Measurements from ENCODE around the gene GBP1. TPM values are rescaled to one million over a fixed set of nuclear protein-coding genes. Genes with fewer than 3 reads are reported as not detected.

The GBP1 gene
- total RNA-seq, 2 experiments from 2014 or later, result not detected

- intact Hi-C loops (cut with micrococcal nuclease; ENCODE audit: unreplicated experiment), result no loop called here
- H3K27ac ChIP-seq (ENCODE audit: low read depth, low read length, poor library complexity, severe bottlenecking), result no peak overlapping the region
- H3K4me1 ChIP-seq (ENCODE audit: insufficient read depth, low read length, poor library complexity, severe bottlenecking), result no peaks in the 10 kb centered on the region
- H3K36me3 ChIP-seq (ENCODE audit: insufficient read depth, low read length), result no peaks in the 10 kb centered on the region
- BruUV-seq (replicated peaks), result no TSS peak
- no peak overlapping the region for H3K4me2 ChIP-seq (ENCODE audit: low read length)
- CTCF ChIA-PET (ENCODE audit: unreplicated experiment), result no interaction called here
- no peak overlapping the region for H2AFZ ChIP-seq (ENCODE audit: low read length)
- H3K9me2 ChIP-seq (ENCODE audit: insufficient read depth, low read length), result no peaks in the 10 kb centered on the region
- POLR2A ChIA-PET, result interaction anchor here (0.9 kb wide), 1 partner anchor 57 kb away, joined by 3 read pairs; no protein-coding TSS in a partner anchor
- no peaks in the 10 kb centered on the region for H4K20me1 ChIP-seq (ENCODE audit: insufficient read depth, low read length)
- DNase-seq (ENCODE audit: low spot score), result no peak
- H3K4me3 ChIP-seq (ENCODE audit: low read depth, low read length, poor library complexity, severe bottlenecking), result no peak overlapping the region
- H3K9me3 ChIP-seq (ENCODE audit: low read length), result 0 out of 2 replicates have a peak, but pooled peaks cover 8% of the 10 kb centered on the region
- no peak for TF ChIP-seq EZH2phosphoT487 (IDR thresholded peaks at IDR 0.05; ENCODE audit: borderline replicate concordance, low read depth, low read length)
- TF ChIP-seq CTCF (conservative IDR thresholded peaks at IDR 0.05; ENCODE audit: low read length), result no peak
- H3K79me2 ChIP-seq (ENCODE audit: insufficient read depth, low read depth, low read length), result no peaks in the 10 kb centered on the region
These were observed 30.7 kb upstream of the GBP1 start for GRCh38 chr1:89095737-89096136.

GRCh38 chr1:89089962-89090361 lies 25.0 kb upstream of the GBP1 start:
- BruUV-seq (replicated peaks), result no TSS peak
- Histone ChIP-seq H3K4me1 (ENCODE audit: insufficient read depth, low read length, poor library complexity, severe bottlenecking) (no peaks in the 10 kb centered on the region), H3K4me3 (ENCODE audit: low read depth, low read length, poor library complexity, severe bottlenecking) (no peak overlapping the region), H3K27ac (ENCODE audit: low read depth, low read length, poor library complexity, severe bottlenecking) (no peak overlapping the region), H3K4me2 (ENCODE audit: low read length) (no peak overlapping the region), H3K79me2 (ENCODE audit: insufficient read depth, low read depth, low read length) (no peaks in the 10 kb centered on the region), H4K20me1 (ENCODE audit: insufficient read depth, low read length) (no peaks in the 10 kb centered on the region), H3K36me3 (ENCODE audit: insufficient read depth, low read length) (no peaks in the 10 kb centered on the region), H3K9me2 (ENCODE audit: insufficient read depth, low read length) (no peaks in the 10 kb centered on the region), H2AFZ (ENCODE audit: low read length) (no peak overlapping the region), H3K9me3 (ENCODE audit: low read length) (no peaks in the 10 kb centered on the region)
- CTCF ChIA-PET (ENCODE audit: unreplicated experiment), result no interaction called here
- DNase-seq (ENCODE audit: low spot score), result no peak
- intact Hi-C loops (cut with micrococcal nuclease; ENCODE audit: unreplicated experiment), result loop anchor here (5.0 kb wide), 1 partner anchor 267 kb away; no protein-coding TSS in a partner anchor
- TF ChIP-seq CTCF (conservative IDR thresholded peaks at IDR 0.05; ENCODE audit: low read length), result no peak
- TF ChIP-seq EZH2phosphoT487 (IDR thresholded peaks at IDR 0.05; ENCODE audit: borderline replicate concordance, low read depth, low read length), result no peak
- POLR2A ChIA-PET, result no interaction called here

- H2AFZ ChIP-seq (ENCODE audit: low read length), result no peak overlapping the region
- CTCF ChIA-PET (ENCODE audit: unreplicated experiment), result no interaction called here
- H4K20me1 ChIP-seq (ENCODE audit: insufficient read depth, low read length), result no peaks in the 10 kb centered on the region
- no peak for DNase-seq (ENCODE audit: low spot score)
- H3K4me3 ChIP-seq (ENCODE audit: low read depth, low read length, poor library complexity, severe bottlenecking), result no peak overlapping the region
- POLR2A ChIA-PET, result no interaction called here
- no peaks in the 10 kb centered on the region for H3K4me1 ChIP-seq (ENCODE audit: insufficient read depth, low read length, poor library complexity, severe bottlenecking)
- no peaks in the 10 kb centered on the region for H3K9me2 ChIP-seq (ENCODE audit: insufficient read depth, low read length)
- H3K36me3 ChIP-seq (ENCODE audit: insufficient read depth, low read length), result no peaks in the 10 kb centered on the region
- intact Hi-C loops (cut with micrococcal nuclease; ENCODE audit: unreplicated experiment), result loop anchor here (5.0 kb wide), 1 partner anchor 269 kb away; no protein-coding TSS in a partner anchor
- BruUV-seq (replicated peaks), result no TSS peak
- H3K79me2 ChIP-seq (ENCODE audit: insufficient read depth, low read depth, low read length), result no peaks in the 10 kb centered on the region
- no peak overlapping the region for H3K27ac ChIP-seq (ENCODE audit: low read depth, low read length, poor library complexity, severe bottlenecking)
- TF ChIP-seq EZH2phosphoT487 (IDR thresholded peaks at IDR 0.05; ENCODE audit: borderline replicate concordance, low read depth, low read length), result no peak
- no peak for TF ChIP-seq CTCF (conservative IDR thresholded peaks at IDR 0.05; ENCODE audit: low read length)
- H3K9me3 ChIP-seq (ENCODE audit: low read length), result no peaks in the 10 kb centered on the region
- no peak overlapping the region for H3K4me2 ChIP-seq (ENCODE audit: low read length)
These were observed 23.6 kb upstream of the GBP1 start for GRCh38 chr1:89088572-89088971.

All from OCI-LY7 (cell line).